H9 (cell line): Measurements from ENCODE around the gene ROBO1. TPM values are rescaled to one million over a fixed set of nuclear protein-coding genes. Genes with fewer than 3 reads are reported as not detected.

Experiments
- DNase-seq: peaks from one replicate; pipeline ENCODE4 v3.0.0-alpha.2; 2017
- H2AFZ ChIP-seq: one replicate; pipeline ENCODE4 v1.6.1; 2013; ENCODE audit warnings: mild to moderate bottlenecking, low read length, control low read depth, moderate library complexity
- H2AK5ac ChIP-seq: 2 replicates; pipeline ENCODE4 v1.6.1; 2013; ENCODE audit warnings: low read length, control low read depth, mixed read lengths; ENCODE audit not compliant: insufficient read length
- H2BK120ac ChIP-seq: one replicate; pipeline ENCODE4 v1.6.1; 2013; ENCODE audit warnings: low read depth, mild to moderate bottlenecking, low read length, control low read depth, inconsistent platforms; ENCODE audit not compliant: poor library complexity, severe bottlenecking
- H2BK12ac ChIP-seq: 2 replicates; pipeline ENCODE4 v1.6.1; 2013; ENCODE audit warnings: low read length, control low read depth, mixed read lengths, low read depth; ENCODE audit not compliant: insufficient read length
- H2BK15ac ChIP-seq: 2 replicates; pipeline ENCODE4 v1.6.1; 2013; ENCODE audit warnings: low read depth, low read length, control low read depth
- H2BK20ac ChIP-seq: one replicate; pipeline ENCODE4 v1.6.1; 2013; ENCODE audit warnings: low read depth, mild to moderate bottlenecking, low read length, control low read depth, inconsistent platforms; ENCODE audit not compliant: poor library complexity, severe bottlenecking
- H2BK5ac ChIP-seq: 2 replicates; pipeline ENCODE4 v1.6.1; 2013; ENCODE audit warnings: low read length, control low read depth, mixed read lengths; ENCODE audit not compliant: insufficient read length
- H3K14ac ChIP-seq: 2 replicates; pipeline ENCODE4 v1.6.1; 2013; ENCODE audit warnings: low read length, control low read depth; ENCODE audit not compliant: insufficient read depth
- H3K18ac ChIP-seq: 2 replicates; pipeline ENCODE4 v1.6.1; 2013; ENCODE audit warnings: low read depth, mild to moderate bottlenecking, mixed read lengths, low read length, control low read depth; ENCODE audit not compliant: insufficient read length
- H3K23ac ChIP-seq: 2 replicates; pipeline ENCODE4 v1.6.1; 2013; ENCODE audit warnings: low read length, control low read depth, mixed read lengths, low read depth; ENCODE audit not compliant: insufficient read length
- H3K23me2 ChIP-seq: 2 replicates; pipeline ENCODE4 v1.6.1; 2013; ENCODE audit warnings: low read depth, mild to moderate bottlenecking, mixed read lengths, low read length, control low read depth; ENCODE audit not compliant: insufficient read length, poor library complexity, severe bottlenecking
- H3K27ac ChIP-seq: 2 replicates; pipeline ENCODE4 v1.5.1; 2013; ENCODE audit warnings: low read length, control low read depth, mixed read lengths, low read depth; ENCODE audit not compliant: insufficient read length
- H3K27me3 ChIP-seq: 2 replicates; pipeline ENCODE4 v1.6.1; 2013; ENCODE audit warnings: low read length, control low read depth, inconsistent platforms; ENCODE audit not compliant: insufficient read depth
- H3K4ac ChIP-seq: 2 replicates; pipeline ENCODE4 v1.6.1; 2013; ENCODE audit warnings: low read depth, mild to moderate bottlenecking, control low read depth, inconsistent platforms, low read length, moderate library complexity
- H3K4me1 ChIP-seq: 2 replicates; pipeline ENCODE4 v1.6.1; 2013; ENCODE audit warnings: low read length, control low read depth, inconsistent platforms; ENCODE audit not compliant: insufficient read depth
- H3K4me2 ChIP-seq: 2 replicates; pipeline ENCODE4 v1.6.1; 2013; ENCODE audit warnings: low read length, control low read depth, mixed read lengths; ENCODE audit not compliant: insufficient read length, insufficient read depth
- H3K56ac ChIP-seq: 2 replicates; pipeline ENCODE4 v1.6.1; 2013; ENCODE audit warnings: low read depth, mild to moderate bottlenecking, mixed read lengths, low read length, control low read depth; ENCODE audit not compliant: insufficient read length
- H3K79me1 ChIP-seq: 2 replicates; pipeline ENCODE4 v1.6.1; 2013; ENCODE audit warnings: low read depth, mild to moderate bottlenecking, moderate library complexity, low read length, control low read depth, inconsistent platforms; ENCODE audit not compliant: insufficient read depth, poor library complexity, severe bottlenecking
- H3K79me2 ChIP-seq: 2 replicates; pipeline ENCODE4 v1.6.1; 2013; ENCODE audit warnings: low read length, control low read depth, inconsistent platforms; ENCODE audit not compliant: insufficient read depth
- H3K9ac ChIP-seq: 2 replicates; pipeline ENCODE4 v1.6.1; 2013; ENCODE audit warnings: low read length, control low read depth, mixed read lengths; ENCODE audit not compliant: insufficient read length; ENCODE audit errors: extremely low read depth
- H3K9me3 ChIP-seq: one replicate; pipeline ENCODE4 v1.6.1; 2013; ENCODE audit warnings: low read depth, low read length, inconsistent platforms; ENCODE audit not compliant: control insufficient read depth
- H3T11ph ChIP-seq: one replicate; pipeline ENCODE4 v1.6.1; 2013; ENCODE audit warnings: mild to moderate bottlenecking, low read length, control low read depth, inconsistent platforms
- H4K20me1 ChIP-seq: one replicate; pipeline ENCODE4 v1.6.1; 2013; ENCODE audit not compliant: control insufficient read depth, insufficient read length, insufficient read depth
- H4K5ac ChIP-seq: 2 replicates; pipeline ENCODE4 v1.6.1; 2013; ENCODE audit warnings: low read depth, mild to moderate bottlenecking, mixed read lengths, low read length, control low read depth; ENCODE audit not compliant: insufficient read length
- H4K8ac ChIP-seq: replicated peaks from 2 replicates; pipeline ENCODE4 v1.6.1; 2013; ENCODE audit warnings: low read length, control low read depth, mixed read lengths, low read depth; ENCODE audit not compliant: insufficient read length
- H4K91ac ChIP-seq: 2 replicates; pipeline ENCODE4 v1.6.1; 2013; ENCODE audit warnings: low read depth, mild to moderate bottlenecking, moderate library complexity, mixed read lengths, low read length, control low read depth; ENCODE audit not compliant: insufficient read length
- H3K27ac Mint-ChIP-seq, 3 experiments: 2 replicates in 2 of 3; 3 replicates in 1 of 3; pipeline ENCODE4 v1.8.0; 2020 to 2021; ENCODE audit warnings: mixed read lengths in 3 of 3, mild to moderate bottlenecking in 1 of 3, moderate library complexity in 1 of 3
- H3K27me3 Mint-ChIP-seq: 2 replicates; pipeline ENCODE4 v1.8.0; 2021; ENCODE audit warnings: low read depth, mild to moderate bottlenecking, moderate library complexity, mixed read lengths
- H3K36me3 Mint-ChIP-seq, 3 experiments: 2 replicates in 2 of 3; 3 replicates in 1 of 3; pipeline ENCODE4 v1.8.0; 2020 to 2021; ENCODE audit warnings: low read depth in 3 of 3, mixed read lengths in 3 of 3; ENCODE audit not compliant: insufficient read depth in 1 of 3
- H3K4me1 Mint-ChIP-seq, 2 experiments: 2 replicates each; pipeline ENCODE4 v1.8.0; 2020; ENCODE audit warnings: mixed read lengths in 2 of 2
- H3K4me3 Mint-ChIP-seq, 2 experiments: 2 replicates in 1 of 2; 3 replicates in 1 of 2; pipeline ENCODE4 v1.8.0; 2020 to 2021; ENCODE audit warnings: mild to moderate bottlenecking in 2 of 2, mixed read lengths in 2 of 2, moderate library complexity in 1 of 2
- H3K9me3 Mint-ChIP-seq, 2 experiments: 2 replicates in 1 of 2; 3 replicates in 1 of 2; pipeline ENCODE4 v1.8.0; 2020; ENCODE audit warnings: mild to moderate bottlenecking in 2 of 2, mixed read lengths in 2 of 2, moderate library complexity in 1 of 2
- CTCF ChIP-seq: fragments of 200-600 bp; sonication (generic); conservative IDR thresholded peaks from 3 replicates; pipeline ENCODE4 v1.8.0; 2021; ENCODE audit warnings: antibody characterized with exemption, mild to moderate bottlenecking
- WGBS: extraction: QIAGEN DNeasy Blood & Tissue Kit; methylation state at CpG from one replicate; pipeline ENCODE4 v1.1.7; 2013; ENCODE audit warnings: missing lambda C conversion rate, low lambda C conversion rate, mixed read lengths; ENCODE audit not compliant: insufficient read length; ENCODE audit errors: extremely low coverage; 5-methylcytosine and 5-hydroxymethylcytosine counted together
- total RNA-seq: library from RNA; stranded (reverse); gene quantifications from 2 replicates; pipeline ENCODE4 v1.2.1, GENCODE V29; 2021

The ROBO1 gene
- total RNA-seq, 1 experiment from 2014 or later, result 62.7 TPM

- H3K79me1 ChIP-seq, result no peaks in the 10 kb centered on the region
- H3K23me2 ChIP-seq, result no peaks in the 10 kb centered on the region
- no peak overlapping the region for H3T11ph ChIP-seq
- no peak overlapping the region for H2AFZ ChIP-seq
- no peak overlapping the region for H4K8ac ChIP-seq
- no peak overlapping the region for H3K4me3 Mint-ChIP-seq
- no peaks in the 10 kb centered on the region; the same call in 1 of the 2 replicates for H3K4me1 ChIP-seq
- H3K56ac ChIP-seq, result no peak overlapping the region
- H3K14ac ChIP-seq, result no peak overlapping the region
- H2BK5ac ChIP-seq, result no peak overlapping the region
- no peak overlapping the region for H3K23ac ChIP-seq
- H3K27me3 ChIP-seq, result no peaks in the 10 kb centered on the region
- H3K4ac ChIP-seq, result no peak overlapping the region
- H3K4me1 Mint-ChIP-seq, result peaks cover 11 to 16% of the 10 kb centered on the region in 2 experiments
- H2BK12ac ChIP-seq, result no peak overlapping the region
- H4K91ac ChIP-seq, result no peak overlapping the region
- peaks cover 0 to 9% (median 2%) of the 10 kb centered on the region in 3 experiments; a peak in 3 of 7 replicates for H3K36me3 Mint-ChIP-seq
- no peak for DNase-seq
- H2BK15ac ChIP-seq, result no peak overlapping the region
- no peak overlapping the region for H3K27ac Mint-ChIP-seq
- no peak overlapping the region for H2BK20ac ChIP-seq
- H4K20me1 ChIP-seq, result no peaks in the 10 kb centered on the region
- TF ChIP-seq CTCF, result no peak
- H3K9me3 ChIP-seq, result no peaks in the 10 kb centered on the region
- whole genome bisulfite sequencing, result no CpG with 5 or more reads among the region's 4 CpGs
- no peak overlapping the region for H3K18ac ChIP-seq
- H3K9me3 Mint-ChIP-seq, result peaks cover 2% of the 10 kb centered on the region in 2 experiments; a peak in 4 of 5 replicates
- H3K9ac ChIP-seq, result no peak overlapping the region
- H4K5ac ChIP-seq, result no peak overlapping the region
- no peak overlapping the region for H2AK5ac ChIP-seq
- H3K27me3 Mint-ChIP-seq, result no peaks in the 10 kb centered on the region
- no peak overlapping the region for H2BK120ac ChIP-seq
- no peak overlapping the region for H3K4me2 ChIP-seq
- H3K27ac ChIP-seq, result no peak overlapping the region
- H3K79me2 ChIP-seq, result no peaks in the 10 kb centered on the region
Observed at GRCh38 chr3:79268422-79268821, 499.4 kb downstream of the ROBO1 start.
